A549 (cell line): ENCODE measurements around the gene PXYLP1. TPM values are rescaled to one million over a fixed set of nuclear protein-coding genes. Genes with fewer than 3 reads are reported as not detected.

Experiments
- ATAC-seq, 2 experiments: fragments of 200-7000 bp in 1 of 2; fragments of >200 bp in 1 of 2; cut with Nextera tagmentation in 1 of 2; cut with Tn5 transposase in 1 of 2; 3 replicates each; pipeline versions ENCODE4 v1.8.0 to v1.9.1; 2018 to 2020; ENCODE audit warnings: mild to moderate bottlenecking in 1 of 2, moderate library complexity in 1 of 2
- CTCF ChIA-PET: fragments of 300-600 bp; sonication (Branson Sonifier 250); formaldehyde crosslinking; extraction: SDS; loops from one replicate; lab custom pipeline; 2021; ENCODE audit warnings: antibody characterized with exemption, inconsistent platforms; lab: Yijun Ruan, JAX
- POLR2A ChIA-PET: fragments of 350-600 bp; formaldehyde crosslinking; extraction: SDS; loops from one replicate; lab custom pipeline; 2021; ENCODE audit warnings: antibody characterized with exemption, inconsistent platforms; lab: Yijun Ruan, JAX
- DNase-seq, 2 experiments: peaks; one replicate each; pipeline versions ENCODE4 v3.0.0 to v3.0.0-alpha.2; 2011 to 2016; ENCODE audit warnings: low read depth in 1 of 2, low spot score in 1 of 2
- FAIRE-seq: peaks from 2 replicates; lab custom pipeline; 2011; peaks lifted over from hg19 to GRCh38; lab: Jason Lieb, UNC
- H3K27ac ChIP-seq, 2 experiments: fragments of >200 bp; sonication (Bioruptor Twin); formaldehyde crosslinking; 3 replicates each; pipeline ENCODE4 v1.5.1; 2016 to 2017
- H3K4me1 ChIP-seq: fragments of >200 bp; sonication (Bioruptor Twin); formaldehyde crosslinking; 3 replicates; pipeline ENCODE4 v1.6.1; 2016
- H3K4me2 ChIP-seq: fragments of >200 bp; sonication (Bioruptor Twin); formaldehyde crosslinking; 3 replicates; pipeline ENCODE4 v1.6.1; 2016
- H3K4me3 ChIP-seq: fragments of >200 bp; sonication (Bioruptor Twin); formaldehyde crosslinking; 3 replicates; pipeline ENCODE4 v1.5.1; 2016
- H3K9me3 ChIP-seq: fragments of >200 bp; sonication (Bioruptor Twin); formaldehyde crosslinking; 3 replicates; pipeline ENCODE4 v1.6.1; 2016
- CBX2 ChIP-seq: fragments of 200-600 bp; sonication (generic); IDR thresholded peaks from 2 replicates; pipeline ENCODE4 v1.6.1; 2016; ENCODE audit warnings: low read depth, mild to moderate bottlenecking, borderline replicate concordance
- CEBPB ChIP-seq, 2 experiments: fragments of >200 bp in 1 of 2; sonication (Bioruptor Twin) in 1 of 2; formaldehyde crosslinking in 1 of 2; IDR thresholded peaks; 2 replicates each; pipeline ENCODE4 v1.6.1; 2012 to 2016
- CHD2 ChIP-seq: fragments of 150-350 bp; IDR thresholded peaks from 2 replicates; pipeline ENCODE4 v1.6.1; 2014; ENCODE audit warnings: low read length; ENCODE audit not compliant: partially characterized antibody
- CTCF ChIP-seq: fragments of >200 bp; sonication (Bioruptor Twin); formaldehyde crosslinking; IDR thresholded peaks from 3 replicates; pipeline ENCODE4 v1.5.1; 2016
- EHF ChIP-seq: fragments of 250-450 bp; sonication (Bioruptor Pico); IDR thresholded peaks from 2 replicates; pipeline ENCODE4 v1.5.0; 2020; ENCODE audit warnings: mild to moderate bottlenecking
- EHMT2 ChIP-seq: fragments of 200-600 bp; sonication (generic); IDR thresholded peaks from 2 replicates; pipeline ENCODE4 v1.6.1; 2016; ENCODE audit warnings: antibody characterized with exemption, low read depth, mild to moderate bottlenecking, moderate library complexity
- EP300 ChIP-seq, 2 experiments: fragments of >200 bp; sonication (Bioruptor Twin); formaldehyde crosslinking; IDR thresholded peaks; 2 replicates in 1 of 2; 3 replicates in 1 of 2; pipeline ENCODE4 v1.6.1; 2016 to 2017
- ESRRA ChIP-seq: fragments of 150-350 bp; IDR thresholded peaks from 2 replicates; pipeline ENCODE4 v1.6.1; 2014; ENCODE audit warnings: mild to moderate bottlenecking, low read length, borderline replicate concordance
- FOSB ChIP-seq: fragments of 250-450 bp; sonication (Bioruptor Pico); IDR thresholded peaks from 2 replicates; pipeline ENCODE4 v1.5.0; 2020; ENCODE audit warnings: mild to moderate bottlenecking, moderate library complexity
- FOXS1 ChIP-seq: fragments of 250-450 bp; sonication (Bioruptor Pico); IDR thresholded peaks from 2 replicates; pipeline ENCODE4 v1.5.0; 2020; ENCODE audit warnings: mild to moderate bottlenecking, moderate library complexity
- HDAC2 ChIP-seq: fragments of 200-600 bp; sonication (generic); IDR thresholded peaks from 2 replicates; pipeline ENCODE4 v1.6.1; 2016
- HES2 ChIP-seq: fragments of >200 bp; sonication (Bioruptor Twin); formaldehyde crosslinking; IDR thresholded peaks from 2 replicates; pipeline ENCODE4 v1.6.1; 2016
- HEYL ChIP-seq: fragments of 250-450 bp; sonication (Bioruptor Pico); IDR thresholded peaks from 2 replicates; pipeline ENCODE4 v1.8.0; 2021; ENCODE audit warnings: mild to moderate bottlenecking, moderate library complexity
- HOXA7 ChIP-seq: fragments of 250-450 bp; sonication (Bioruptor Pico); IDR thresholded peaks from 2 replicates; pipeline ENCODE4 v1.5.0; 2020; ENCODE audit warnings: mild to moderate bottlenecking, moderate library complexity
- HOXB13 ChIP-seq: fragments of 250-450 bp; sonication (Bioruptor Pico); IDR thresholded peaks from 2 replicates; pipeline ENCODE4 v1.5.0; 2020; ENCODE audit warnings: low read depth, mild to moderate bottlenecking, moderate library complexity
- HOXB5 ChIP-seq: fragments of 250-450 bp; sonication (Bioruptor Pico); IDR thresholded peaks from 2 replicates; pipeline ENCODE4 v1.5.0; 2020; ENCODE audit warnings: mild to moderate bottlenecking, moderate library complexity
- JUN ChIP-seq, 2 experiments: fragments of >200 bp; sonication (Bioruptor Twin); formaldehyde crosslinking; IDR thresholded peaks; 2 replicates in 1 of 2; 3 replicates in 1 of 2; pipeline ENCODE4 v1.6.1; 2016 to 2017
- MAFK ChIP-seq: fragments of 450-650 bp; IDR thresholded peaks from 2 replicates; pipeline ENCODE4 v1.6.1; 2014; ENCODE audit not compliant: partially characterized antibody
- NFE2L2 ChIP-seq: fragments of 150-350 bp; conservative IDR thresholded peaks from 2 replicates; pipeline ENCODE4 v1.6.1; 2014; ENCODE audit warnings: low read length
- NPAS2 ChIP-seq: fragments of 250-450 bp; sonication (Bioruptor Pico); IDR thresholded peaks from 2 replicates; pipeline ENCODE4 v1.8.0; 2022; ENCODE audit warnings: mild to moderate bottlenecking, moderate library complexity, borderline replicate concordance
- NR3C1 ChIP-seq: fragments of >200 bp; sonication (Bioruptor Twin); formaldehyde crosslinking; IDR thresholded peaks from 3 replicates; pipeline ENCODE4 v1.6.1; 2017
- PHF8 ChIP-seq: fragments of 200-600 bp; sonication (generic); IDR thresholded peaks from 2 replicates; pipeline ENCODE4 v1.6.1; 2016; ENCODE audit warnings: low read depth, mild to moderate bottlenecking, antibody characterized with exemption, moderate library complexity, borderline replicate concordance
- POLR2A ChIP-seq: IDR thresholded peaks from 2 replicates; pipeline ENCODE4 v1.6.1; 2012; ENCODE audit warnings: mild to moderate bottlenecking, low read length
- RAD21 ChIP-seq, 2 experiments: fragments of >200 bp in 1 of 2; sonication (Bioruptor Twin) in 1 of 2; formaldehyde crosslinking in 1 of 2; IDR thresholded peaks in 1 of 2; conservative IDR thresholded peaks in 1 of 2; 2 replicates in 1 of 2; 3 replicates in 1 of 2; pipeline ENCODE4 v1.6.1; 2012 to 2018; ENCODE audit warnings: inconsistent platforms in 1 of 2
- RCOR1 ChIP-seq: fragments of 150-350 bp; IDR thresholded peaks from 2 replicates; pipeline ENCODE4 v1.6.1; 2014; ENCODE audit warnings: antibody characterized with exemption, low read length, low read depth
- SMC3 ChIP-seq: fragments of >200 bp; sonication (Bioruptor Twin); formaldehyde crosslinking; IDR thresholded peaks from 3 replicates; pipeline ENCODE4 v1.6.1; 2018; ENCODE audit warnings: inconsistent platforms
- SREBF2 ChIP-seq: fragments of 450-650 bp; IDR thresholded peaks from 2 replicates; pipeline ENCODE4 v1.6.1; 2014; ENCODE audit warnings: mild to moderate bottlenecking, moderate library complexity
- TFCP2L1 ChIP-seq: fragments of 250-450 bp; sonication (Bioruptor Pico); IDR thresholded peaks from 2 replicates; pipeline ENCODE4 v1.5.0; 2021; ENCODE audit warnings: mild to moderate bottlenecking
- TP53 ChIP-seq: fragments of 250-450 bp; sonication (Bioruptor Pico); IDR thresholded peaks from 2 replicates; pipeline ENCODE4 v1.5.0; 2021; ENCODE audit warnings: mild to moderate bottlenecking, moderate library complexity
- ZNF302 ChIP-seq: fragments of 250-450 bp; sonication (Bioruptor Pico); IDR thresholded peaks from 2 replicates; pipeline ENCODE4 v1.9.0; 2021; ENCODE audit warnings: inconsistent platforms, mild to moderate bottlenecking, moderate library complexity
- ZSCAN20 ChIP-seq: fragments of 250-450 bp; sonication (Bioruptor Pico); IDR thresholded peaks from 2 replicates; pipeline ENCODE4 v1.8.0; 2022; ENCODE audit warnings: mild to moderate bottlenecking, moderate library complexity
- WGBS: methylation state at CpG from one replicate; pipeline ENCODE4 v1.1.6; 2017; ENCODE audit errors: missing lambda C conversion rate; 5-methylcytosine and 5-hydroxymethylcytosine counted together
- polyA plus RNA-seq, 4 experiments: library from polyadenylated mRNA; depleted of rRNA in 3 of 4; stranded (reverse); fragments of >200 nt; fragmentation: RNase III in 1 of 4; extraction: RNeasy Plus Mini Kit Qiagen cat#74134 plus additional on column Dnase treatment in 1 of 4; gene quantifications; 2 replicates in 3 of 4; 3 replicates in 1 of 4; pipeline ENCODE4 v1.2.3, GENCODE V29; 2011 to 2017
- TF ChIP-seq, protein P1 (sequence below): IDR thresholded peaks from 2 replicates; pipeline ENCODE4 v1.6.1; 2012; ENCODE audit warnings: low read depth, borderline replicate concordance
- TF ChIP-seq, protein P2 (sequence below): IDR thresholded peaks from 2 replicates; pipeline ENCODE4 v1.6.1; 2012
- TF ChIP-seq, protein P3 (sequence below): IDR thresholded peaks from 2 replicates; pipeline ENCODE4 v1.6.1; 2012

The PXYLP1 gene
- polyA plus RNA-seq, 2 of the 4 experiments (the other 2 are of a cell fraction): 8.0 to 11.7 TPM

DNA sequence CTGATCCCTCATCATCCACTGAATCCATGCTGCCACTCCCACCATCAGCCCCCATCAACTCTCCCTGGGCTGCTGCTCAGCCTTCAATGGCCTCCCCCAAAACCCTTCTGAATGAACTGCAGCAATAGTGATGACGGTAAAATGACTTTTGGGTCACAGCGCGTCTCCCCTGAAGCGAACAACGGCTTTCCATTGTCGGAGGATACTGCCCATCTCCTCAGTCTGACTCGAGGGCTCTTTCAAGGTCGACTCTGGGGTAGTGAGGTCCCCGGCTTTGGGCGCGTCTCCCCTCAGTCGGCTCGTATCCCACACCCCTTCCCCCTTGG lies 79.5 kb downstream of the PXYLP1 start:
- peak overlapping the region; percentile 83 for H3K4me3 ChIP-seq
- ChIA-PET POLR2A (interaction anchor here (0.9 to 1.7 kb wide), 14 partner anchors 18 to 176 kb away, joined by 3 to 22 read pairs (median 6); partner anchors contain the start of genes PXYLP1, RASA2 and ZBTB38), CTCF (interaction anchor here (0.5 to 17.8 kb wide), 45 partner anchors 7 to 1318 kb away, joined by 3 to 354 read pairs (median 6); partner anchors contain the start of genes PXYLP1 and ZBTB38)
- peak overlapping the region; percentile 89 for H3K27ac ChIP-seq
- TF ChIP-seq HES2 (no peak), CEBPB (IDR thresholded peaks at IDR 0.05) (no peak)
- no peak for ATAC-seq
- FAIRE-seq: no peak
- 22% methylated on average over 10 of the region's 13 CpGs for WGBS
- H3K4me2 ChIP-seq: peak overlapping the region; percentile 92
- H3K4me1 ChIP-seq: peaks cover 15% of the 10 kb centered on the region
- H3K9me3 ChIP-seq: no peaks in the 10 kb centered on the region
- DNase-seq: no peak

GRCh38 chr3:141311496-141312353 lies 80.1 kb downstream of the PXYLP1 start:
- H3K4me1 ChIP-seq: peaks cover 14% of the 10 kb centered on the region
- WGBS: 12% methylated on average over 37 of the region's 43 CpGs
- H3K9me3 ChIP-seq: no peaks in the 10 kb centered on the region
- DNase-seq: peak; percentile 97 to 98
- peak overlapping the region; percentile 89 for H3K27ac ChIP-seq
- H3K4me3 ChIP-seq: peak overlapping the region; percentile 83
- ChIA-PET POLR2A (interaction anchor here (0.7 to 1.7 kb wide), 19 partner anchors 9 to 249 kb away, joined by 3 to 22 read pairs (median 6); partner anchors contain the start of genes PXYLP1, RASA2 and ZBTB38), CTCF (interaction anchor here (0.5 to 17.8 kb wide), 49 partner anchors 8 to 1317 kb away, joined by 3 to 354 read pairs (median 6); partner anchors contain the start of gene ZBTB38)
- ATAC-seq: peak; percentile 96 to 97
- peak overlapping the region; percentile 92 for H3K4me2 ChIP-seq
- FAIRE-seq: no peak
- TF ChIP-seq PHF8 (peak; percentile 81; the same call in 1 of the 2 replicates), ZNF302 (CRISPR knock-in tag) (no peak), HOXB13 (CRISPR knock-in tag) (no peak), EP300 (IDR thresholded peaks at IDR 0.05) (no peak), FOXS1 (no peak), POLR2A (peak; percentile 81), TP53 (CRISPR knock-in tag) (no peak), SREBF2 (no peak), TFCP2L1 (CRISPR knock-in tag) (no peak), ESRRA (0 out of 2 replicates have a peak, but pooled peaks have one; percentile 2), CHD2 (no peak), HES2 (no peak), NPAS2 (CRISPR knock-in tag) (no peak), NFE2L2 (no peak), NR3C1 (no peak), ZSCAN20 (no peak), MAFK (no peak), HOXA7 (no peak), HOXB5 (CRISPR knock-in tag) (0 out of 2 replicates have a peak, but pooled peaks have one; percentile 16), CEBPB (IDR thresholded peaks at IDR 0.05) (peak in 1 of 2 experiments; percentile 61; a peak in 2 of 4 replicates), CBX2 (no peak), HEYL (CRISPR knock-in tag) (no peak), EHMT2 (no peak), RAD21 (conservative IDR thresholded peaks at IDR 0.05 in 1 of 2, IDR thresholded peaks at IDR 0.05 in 1 of 2) (peak; percentile 96 to 99), EHF (CRISPR knock-in tag) (peak; percentile 48; the same call in 1 of the 2 replicates), HDAC2 (no peak), JUN (IDR thresholded peaks at IDR 0.05) (peak; percentile 66 to 91; a peak in 4 of 5 replicates), RCOR1 (no peak), FOSB (CRISPR knock-in tag) (no peak), CTCF (peak; percentile 85), SMC3 (peak; percentile 99)
- TF ChIP-seq, protein P1, sequence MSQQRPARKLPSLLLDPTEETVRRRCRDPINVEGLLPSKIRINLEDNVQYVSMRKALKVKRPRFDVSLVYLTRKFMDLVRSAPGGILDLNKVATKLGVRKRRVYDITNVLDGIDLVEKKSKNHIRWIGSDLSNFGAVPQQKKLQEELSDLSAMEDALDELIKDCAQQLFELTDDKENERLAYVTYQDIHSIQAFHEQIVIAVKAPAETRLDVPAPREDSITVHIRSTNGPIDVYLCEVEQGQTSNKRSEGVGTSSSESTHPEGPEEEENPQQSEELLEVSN: 0 out of 2 replicates have a peak, but pooled peaks have one; percentile 71
- TF ChIP-seq, protein P2, sequence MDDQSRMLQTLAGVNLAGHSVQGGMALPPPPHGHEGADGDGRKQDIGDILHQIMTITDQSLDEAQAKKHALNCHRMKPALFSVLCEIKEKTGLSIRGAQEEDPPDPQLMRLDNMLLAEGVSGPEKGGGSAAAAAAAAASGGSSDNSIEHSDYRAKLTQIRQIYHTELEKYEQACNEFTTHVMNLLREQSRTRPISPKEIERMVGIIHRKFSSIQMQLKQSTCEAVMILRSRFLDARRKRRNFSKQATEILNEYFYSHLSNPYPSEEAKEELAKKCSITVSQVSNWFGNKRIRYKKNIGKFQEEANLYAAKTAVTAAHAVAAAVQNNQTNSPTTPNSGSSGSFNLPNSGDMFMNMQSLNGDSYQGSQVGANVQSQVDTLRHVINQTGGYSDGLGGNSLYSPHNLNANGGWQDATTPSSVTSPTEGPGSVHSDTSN: no peak
- TF ChIP-seq, protein P3, sequence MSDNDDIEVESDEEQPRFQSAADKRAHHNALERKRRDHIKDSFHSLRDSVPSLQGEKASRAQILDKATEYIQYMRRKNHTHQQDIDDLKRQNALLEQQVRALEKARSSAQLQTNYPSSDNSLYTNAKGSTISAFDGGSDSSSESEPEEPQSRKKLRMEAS: peak; percentile 90
